Fibroblast of peridontal ligament (primary cell): ENCODE results near the gene HOXA4.

ENCODE experiments used
- DNase-seq: peaks from one replicate; pipeline ENCODE4 v3.0.0-alpha.2; 2010; ENCODE audit errors: extremely low read depth

HOXA4 gene

DNA sequence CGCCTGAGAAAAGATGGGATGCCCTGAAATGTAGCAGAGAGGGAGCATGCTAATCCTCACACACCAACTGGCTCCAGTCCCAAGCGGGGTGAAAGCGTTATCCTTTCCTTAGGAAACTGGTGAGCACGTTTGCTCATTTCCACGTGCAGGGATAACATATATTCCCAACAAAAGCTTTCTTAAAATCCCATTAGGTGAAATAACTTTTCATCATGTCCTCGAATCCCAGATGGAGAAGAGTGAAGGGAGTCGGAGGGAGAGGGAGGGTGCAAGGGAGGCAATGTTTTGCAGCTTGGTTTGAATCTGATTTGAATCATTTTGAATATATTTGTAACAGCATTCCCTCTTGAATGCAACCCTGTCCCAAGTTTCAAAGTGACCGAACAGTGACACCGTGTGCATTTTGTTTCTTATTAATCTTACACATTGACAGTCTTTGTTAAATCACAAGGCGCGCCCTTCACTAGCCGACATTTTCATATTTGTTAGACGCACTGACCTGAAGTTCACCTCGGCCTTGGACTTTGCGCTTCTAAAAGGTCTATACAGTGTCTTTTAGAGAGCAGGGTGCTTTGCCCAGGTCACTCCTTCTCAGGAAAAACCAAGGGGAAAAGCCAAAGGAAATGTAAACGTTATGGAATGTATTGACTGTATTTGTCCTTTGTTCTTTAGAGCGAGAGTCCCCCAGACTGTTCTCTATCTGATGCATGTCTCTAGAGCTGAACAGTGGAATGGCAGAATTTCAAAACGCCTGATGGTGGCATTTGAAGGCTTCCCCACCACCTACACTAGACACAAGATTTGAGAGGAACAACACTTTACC, 3.1 kb upstream of the HOXA4 start:
- no peak for DNase-seq

DNA sequence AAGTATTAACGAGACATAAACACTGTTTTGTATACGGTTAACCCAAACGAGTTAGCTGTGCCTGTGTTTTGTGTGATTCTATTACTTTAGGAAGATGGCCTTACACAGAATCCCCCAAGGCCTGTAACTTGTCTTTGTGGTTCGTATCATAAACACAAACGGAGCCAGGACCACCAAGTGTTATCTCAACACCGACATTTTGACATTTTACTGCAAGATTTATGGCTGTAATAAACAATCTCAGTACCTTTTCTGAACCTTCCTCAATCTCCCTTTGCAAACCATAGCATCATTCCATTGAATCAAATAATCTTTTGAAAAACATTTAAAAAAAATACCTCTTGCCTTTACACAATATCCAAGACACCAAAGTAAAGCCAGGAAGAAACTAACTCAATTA, 2.4 kb upstream of the HOXA4 start:
- DNase-seq, result no peak

DNA sequence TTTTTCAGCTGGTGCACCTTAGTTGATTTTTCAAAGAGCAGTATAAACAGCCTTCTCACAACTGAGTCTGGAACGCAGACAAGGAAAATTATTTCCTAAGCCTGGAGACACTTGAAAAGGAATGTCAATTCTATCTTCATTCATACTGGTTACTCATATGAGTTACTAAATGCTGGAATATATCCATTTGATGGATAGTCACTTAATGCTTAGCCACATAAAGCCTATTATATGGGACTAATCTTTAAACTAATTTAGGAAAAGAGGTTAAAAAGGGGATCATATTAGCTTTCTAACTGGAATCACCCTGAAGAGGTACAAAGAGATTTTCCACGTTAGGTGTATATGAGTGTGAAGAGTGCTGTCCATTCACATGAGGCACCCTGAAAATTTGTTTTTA, 1.7 kb upstream of the HOXA4 start:
- DNase-seq, result no peak

DNA sequence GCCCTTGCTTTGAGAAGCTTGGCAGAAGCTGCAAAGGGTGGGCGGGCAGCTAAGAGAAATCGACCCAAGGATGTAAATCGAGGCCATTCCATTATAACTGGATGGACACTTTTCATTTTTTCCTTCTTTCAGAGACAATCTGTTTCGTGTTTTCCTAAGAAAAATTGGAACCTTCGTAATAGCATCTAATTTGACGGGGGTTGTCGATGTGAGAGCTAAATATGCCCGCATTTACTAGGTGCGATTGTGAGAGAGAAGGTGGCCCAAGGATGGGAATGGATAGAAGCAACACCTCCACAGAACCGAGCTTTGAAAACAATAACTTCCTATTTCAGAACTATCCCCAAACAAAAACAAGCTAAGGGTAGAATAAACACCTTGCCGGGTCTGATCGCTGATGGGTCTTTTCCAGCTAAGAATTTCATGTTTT, 848 bp upstream of the HOXA4 start:
- DNase-seq, result no peak

DNA sequence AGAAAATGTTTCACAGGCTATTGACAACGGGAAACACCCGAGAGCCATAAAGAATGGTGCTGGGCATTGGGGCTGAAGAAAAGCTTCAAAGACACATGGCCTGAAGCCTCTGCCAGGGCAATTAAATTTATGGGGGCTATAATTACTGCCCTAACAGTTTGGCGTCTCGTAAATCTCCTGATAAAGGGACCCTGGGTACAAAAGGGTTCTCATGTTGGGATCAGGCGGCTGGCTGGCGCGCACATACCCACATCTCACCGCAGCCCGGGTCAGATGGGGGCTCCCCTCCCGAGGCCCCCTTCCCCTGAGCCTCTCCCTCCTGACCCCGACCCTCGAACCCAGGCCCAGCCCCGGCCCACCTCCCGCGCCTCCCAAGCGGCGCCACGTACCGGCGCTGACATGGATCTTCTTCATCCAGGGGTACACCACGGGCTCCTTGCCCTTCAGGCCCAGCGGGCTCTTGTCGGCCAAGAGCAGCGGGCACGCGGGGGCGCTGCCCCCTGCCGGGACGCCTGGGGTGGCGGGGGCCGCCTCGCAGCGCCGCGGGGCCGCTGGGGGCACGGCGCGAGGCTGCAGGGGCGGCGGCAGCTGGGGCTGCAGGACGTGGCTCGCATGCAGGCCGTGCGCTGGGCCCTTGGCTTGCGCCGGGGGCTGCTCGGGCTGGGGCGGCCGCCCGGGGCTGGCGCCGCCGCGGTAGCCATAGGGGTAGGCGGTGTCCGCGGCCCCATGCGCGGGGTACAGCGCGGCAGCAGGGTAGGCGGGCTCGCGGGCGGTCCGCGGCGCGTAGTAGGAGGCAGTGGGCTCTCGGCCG, 623 bp downstream of the HOXA4 start:
- no peak for DNase-seq

DNA sequence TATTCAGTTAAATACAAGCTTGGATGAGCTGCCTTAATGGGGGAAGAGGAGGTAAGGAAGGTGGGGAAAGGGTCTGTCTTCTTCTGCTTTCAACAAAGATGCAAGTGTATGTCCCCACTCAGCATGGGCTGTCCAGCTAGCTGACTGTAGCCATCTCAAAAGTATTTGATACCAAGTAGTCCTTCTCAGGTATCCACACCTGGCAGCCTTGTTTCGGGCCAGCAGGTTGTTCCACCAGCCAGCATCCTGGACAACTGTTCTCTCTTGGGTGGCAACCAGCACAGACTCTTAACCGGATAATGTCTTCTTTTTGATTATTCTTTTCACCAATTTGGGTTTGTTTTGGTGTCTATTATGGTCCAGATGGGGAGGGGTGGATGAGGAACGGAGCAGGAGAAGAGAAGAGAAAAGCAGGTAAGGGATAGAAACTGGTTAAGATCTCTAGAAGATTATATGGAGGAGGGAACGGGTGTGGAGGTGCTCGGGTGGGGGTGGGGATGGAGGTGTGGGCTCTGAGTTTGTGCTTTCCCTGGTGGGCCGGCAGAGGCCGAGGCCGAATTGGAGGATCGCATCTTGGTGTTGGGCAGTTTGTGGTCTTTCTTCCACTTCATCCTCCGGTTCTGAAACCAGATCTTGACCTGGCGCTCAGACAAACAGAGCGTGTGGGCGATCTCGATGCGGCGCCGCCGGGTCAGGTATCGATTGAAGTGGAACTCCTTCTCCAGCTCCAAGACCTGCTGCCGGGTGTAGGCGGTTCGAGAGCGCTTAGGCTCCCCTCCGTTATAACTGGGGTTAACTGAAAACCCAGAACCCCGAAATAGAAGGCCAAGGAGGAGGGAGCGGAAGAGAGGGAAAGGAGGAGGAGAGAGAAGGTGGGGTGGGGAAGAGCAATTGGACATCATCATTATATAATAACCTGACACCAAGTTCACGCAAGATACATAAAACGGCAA, 1.5 kb downstream of the HOXA4 start:
- DNase-seq, result no peak

DNA sequence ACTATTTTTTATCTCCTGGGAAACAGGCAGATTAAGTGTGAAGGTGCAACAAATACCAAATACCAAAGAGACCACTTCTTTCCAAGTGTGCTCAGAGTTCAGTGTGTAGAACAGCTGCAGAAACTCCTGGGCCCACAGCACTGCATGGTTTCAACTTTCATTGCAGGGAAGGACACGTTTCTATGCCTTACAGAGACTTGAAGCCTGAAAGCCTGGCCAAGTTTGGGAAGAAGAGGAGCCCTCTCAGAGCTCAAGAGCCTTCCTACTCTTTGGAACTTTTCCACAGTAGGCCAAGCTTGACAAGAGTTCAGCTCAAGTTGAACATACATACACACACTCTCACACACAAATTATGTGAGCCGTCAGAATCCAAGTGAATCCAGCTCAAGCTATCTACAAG, 2.5 kb downstream of the HOXA4 start:
- no peak for DNase-seq

DNA sequence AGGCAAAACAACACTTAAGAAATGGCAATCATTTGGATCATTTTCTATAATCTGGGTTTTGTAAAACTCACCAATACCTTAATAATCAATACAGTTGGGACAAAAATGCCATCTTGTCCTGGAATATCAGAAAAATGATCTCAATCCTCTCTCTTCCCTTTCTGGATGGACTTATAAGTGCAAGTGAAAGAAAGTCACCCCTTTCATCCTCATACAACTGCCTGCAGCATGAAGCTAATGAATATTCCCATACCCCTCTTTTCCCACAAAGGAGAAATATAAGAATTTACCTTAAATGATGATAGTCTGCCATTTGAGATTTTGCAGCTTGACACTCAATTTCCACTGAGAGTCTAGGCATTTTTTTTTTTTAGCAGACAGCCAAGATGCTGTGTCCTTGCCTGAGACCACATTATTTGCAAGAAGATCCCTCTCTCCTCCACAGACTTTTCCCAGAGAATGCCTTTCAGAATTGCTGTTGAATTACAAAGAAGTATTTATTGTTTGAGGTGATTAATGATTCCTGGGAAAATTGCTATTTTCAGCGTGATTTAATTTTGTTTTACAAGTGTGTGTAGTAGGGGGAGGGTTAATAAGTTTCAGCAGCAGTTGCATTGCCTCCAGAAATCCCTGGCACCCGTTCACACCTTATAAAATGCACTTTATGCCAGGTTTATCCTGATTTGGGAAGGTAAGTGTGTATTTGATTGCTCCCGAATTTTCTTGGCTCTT, 3.8 kb downstream of the HOXA4 start:
- DNase-seq, result no peak

DNA sequence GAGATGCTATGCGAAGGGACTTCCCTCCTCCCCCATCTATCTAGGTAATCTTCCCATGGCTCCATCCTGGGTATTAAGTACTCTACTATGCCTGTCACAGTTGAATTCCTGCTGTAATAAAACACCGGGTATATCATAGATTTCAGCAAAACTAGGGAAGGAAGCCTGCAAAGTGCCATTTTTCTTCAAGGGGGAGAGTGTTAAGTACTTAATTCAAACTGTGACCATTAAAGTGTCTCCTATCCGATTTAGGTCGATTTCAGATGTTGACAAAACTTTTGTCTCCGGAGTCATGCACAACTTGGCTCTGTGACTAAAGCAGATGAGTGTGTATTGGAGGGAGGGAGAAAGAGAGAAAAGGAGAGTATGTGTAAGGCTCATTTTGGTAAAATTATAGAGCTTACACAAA, 4.6 kb downstream of the HOXA4 start:
- DNase-seq, result no peak

DNA sequence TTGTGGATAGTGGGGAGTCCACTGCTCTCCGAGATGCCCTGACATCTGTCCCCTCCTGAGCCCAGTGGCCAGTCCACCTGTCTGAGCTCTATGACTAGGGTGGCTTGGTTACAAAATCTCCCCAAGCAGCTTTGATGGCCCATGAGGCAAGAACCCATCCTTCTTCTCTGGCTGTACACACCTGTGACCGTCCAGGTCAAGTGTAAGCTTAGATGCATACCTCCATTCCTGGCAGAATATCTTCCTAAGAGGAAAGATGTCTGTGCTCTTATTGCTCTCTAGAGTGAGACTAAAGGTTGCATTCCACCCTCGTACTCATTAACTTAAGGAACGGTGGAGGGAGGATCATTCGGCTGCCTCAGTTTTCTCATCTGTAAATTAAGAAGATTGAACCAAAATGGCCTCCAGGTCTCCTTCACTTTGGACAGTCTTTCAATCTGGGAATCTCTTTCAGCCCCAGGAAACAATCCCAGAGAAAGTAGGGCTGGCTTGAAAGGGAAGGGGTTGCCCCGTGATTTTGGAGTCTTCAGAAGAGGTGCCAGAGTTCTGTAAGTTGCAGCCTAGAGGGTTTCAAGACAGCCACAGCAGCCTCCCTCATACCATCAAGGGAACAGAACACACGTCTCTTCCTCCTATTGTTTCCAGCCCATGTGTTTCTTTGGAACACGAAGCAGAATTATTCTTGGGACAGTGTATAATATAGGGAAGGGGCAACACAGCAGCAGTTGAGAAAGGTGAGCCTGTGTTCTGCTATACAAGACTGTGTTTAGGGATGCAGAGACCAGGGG, 5.5 kb downstream of the HOXA4 start:
- DNase-seq, result no peak

DNA sequence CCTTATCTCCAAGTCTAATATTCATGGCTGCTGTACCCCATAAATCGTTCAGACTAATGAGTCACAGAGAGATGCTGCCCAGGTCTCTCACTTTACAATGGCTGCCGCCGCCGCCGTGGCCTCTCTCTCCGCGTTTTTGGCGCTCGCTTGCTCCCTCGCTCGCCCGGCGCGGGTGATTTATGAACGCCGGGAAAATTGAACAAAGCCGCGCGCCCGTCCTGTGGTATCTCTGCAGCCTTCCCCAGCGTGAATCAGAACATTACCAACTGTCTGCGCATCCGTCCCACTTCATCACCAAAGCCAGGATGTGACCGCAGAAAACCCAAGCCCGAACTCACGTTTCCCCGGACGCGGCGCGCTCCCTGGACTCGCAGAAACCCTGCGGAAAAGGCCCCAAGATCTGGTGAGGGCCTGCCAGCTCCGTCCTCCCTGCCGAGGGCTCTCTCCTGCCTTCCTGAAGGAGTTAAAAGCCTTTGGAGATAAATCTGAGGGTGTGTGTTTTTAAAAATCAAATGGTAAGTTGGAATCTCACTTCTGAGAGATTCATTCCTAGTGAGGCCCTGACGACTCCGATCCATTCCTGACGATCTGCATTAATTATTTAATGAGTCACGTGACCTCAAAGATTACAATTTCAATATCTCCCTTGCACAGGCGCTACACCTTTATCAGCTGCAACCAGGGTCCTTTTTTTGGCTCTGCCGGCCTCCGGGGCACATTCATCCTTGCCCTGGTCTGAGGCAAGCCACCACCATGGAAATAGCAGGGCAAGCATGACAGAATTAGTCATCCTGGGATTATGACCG, 6.3 kb downstream of the HOXA4 start:
- no peak for DNase-seq

DNA sequence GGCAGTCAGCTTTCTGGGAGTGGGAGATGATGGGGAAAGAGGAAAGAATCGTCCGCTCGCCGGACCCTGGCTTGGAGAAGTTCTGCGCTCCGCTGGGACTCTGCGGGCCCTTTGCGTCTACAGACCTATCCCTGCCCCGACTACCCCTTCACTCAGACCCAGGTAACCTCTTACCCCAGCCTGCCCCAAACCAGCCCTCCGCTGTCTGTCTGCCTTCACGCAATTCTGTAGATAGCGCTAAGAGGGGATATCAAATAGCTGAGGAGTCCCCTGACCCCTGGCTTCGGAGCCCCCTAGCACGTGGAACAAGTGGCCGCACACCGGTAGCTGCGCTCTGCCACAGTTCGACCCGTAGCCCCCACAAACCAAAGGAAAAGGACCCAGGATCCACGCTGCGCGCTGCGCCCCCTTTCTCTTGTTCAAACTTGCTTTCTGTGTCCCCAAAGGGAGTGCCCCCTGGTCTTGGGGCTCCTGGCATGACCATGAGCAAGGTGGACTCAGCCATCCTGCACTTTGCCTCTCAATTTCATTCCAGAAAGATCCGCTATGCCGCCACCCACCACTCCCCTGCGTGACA, 7.0 kb downstream of the HOXA4 start:
- no peak for DNase-seq

DNA sequence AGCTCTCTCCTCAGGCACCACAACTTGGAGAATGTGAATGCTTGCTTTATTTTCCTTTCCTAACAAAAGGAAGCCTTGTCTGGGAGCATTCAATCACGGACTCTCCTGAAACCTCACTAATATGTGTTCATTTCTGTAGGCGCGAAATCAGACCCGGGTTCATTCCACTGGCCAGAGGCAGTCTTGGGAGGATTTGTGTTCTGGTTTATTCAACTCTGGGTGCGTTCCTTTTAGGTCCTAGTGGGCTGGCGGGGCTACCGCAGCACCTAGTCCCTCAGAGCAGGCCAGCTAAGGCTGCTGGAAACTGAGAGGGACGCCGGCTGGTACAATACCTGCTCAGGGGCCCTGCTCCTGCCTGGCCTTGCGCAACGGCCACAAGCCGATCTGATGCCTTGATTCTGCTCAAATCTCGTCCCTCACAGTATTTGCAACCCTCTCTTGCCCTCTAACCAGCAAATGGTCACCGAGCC, 7.5 kb downstream of the HOXA4 start:
- no peak for DNase-seq

DNA sequence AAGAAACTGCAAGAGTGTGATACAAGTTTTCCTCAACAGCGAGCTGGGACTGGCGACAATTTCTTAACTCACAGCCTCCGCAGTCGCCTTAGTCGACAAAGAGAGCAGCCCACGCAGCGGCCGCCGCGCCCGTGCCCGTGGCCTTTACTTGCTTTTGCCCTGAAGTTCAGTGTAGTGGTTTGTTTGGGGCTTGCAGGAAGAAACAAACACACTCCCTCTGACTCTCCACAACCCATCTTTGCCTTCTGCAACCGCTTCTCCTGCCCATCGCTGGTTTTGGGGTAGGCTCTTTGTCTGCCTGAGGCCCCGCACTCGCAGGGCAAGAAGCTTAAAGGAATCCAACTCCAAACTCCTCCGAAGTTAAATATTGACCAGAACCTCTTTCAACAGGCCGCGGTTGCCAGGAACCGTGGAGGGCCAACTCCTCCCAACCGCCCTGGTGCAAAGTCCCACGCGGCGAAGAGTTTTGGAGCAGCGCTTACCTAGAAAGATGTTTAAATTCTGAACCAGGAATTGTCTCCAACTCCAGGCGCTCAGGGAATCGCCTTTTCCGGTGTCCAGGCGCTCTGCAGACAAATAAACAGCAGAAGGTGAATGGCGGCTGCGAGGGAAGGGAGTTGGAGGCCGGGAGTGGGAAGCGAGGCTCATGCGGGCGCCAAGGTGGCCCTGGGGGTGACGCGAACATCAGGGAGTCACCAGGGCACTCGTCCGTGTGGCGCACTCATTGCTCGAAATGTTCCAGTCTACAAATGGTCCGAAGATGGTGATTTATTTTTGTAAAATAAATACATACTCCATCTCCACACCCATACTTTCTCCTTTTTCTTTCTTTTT, 8.3 kb downstream of the HOXA4 start:
- DNase-seq, result no peak

DNA sequence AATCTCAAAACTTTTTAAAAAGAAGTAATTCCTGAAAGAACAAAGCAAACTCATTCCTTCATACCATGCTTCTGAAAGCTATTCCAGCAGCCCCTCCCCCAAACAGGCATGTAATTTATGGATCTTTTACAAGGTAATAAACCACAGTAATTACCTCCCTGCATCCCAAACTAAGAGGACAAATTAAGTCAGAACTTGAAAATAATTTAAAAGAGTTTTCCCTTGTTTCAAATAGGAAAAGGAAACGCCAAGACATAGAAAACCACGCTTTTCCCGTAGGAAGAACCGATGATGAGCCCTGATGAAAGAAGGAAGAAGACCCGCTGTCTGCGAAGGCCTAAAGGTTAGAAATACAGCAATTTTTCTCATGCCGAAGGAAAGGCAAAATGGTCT, 8.9 kb downstream of the HOXA4 start:
- no peak for DNase-seq

DNA sequence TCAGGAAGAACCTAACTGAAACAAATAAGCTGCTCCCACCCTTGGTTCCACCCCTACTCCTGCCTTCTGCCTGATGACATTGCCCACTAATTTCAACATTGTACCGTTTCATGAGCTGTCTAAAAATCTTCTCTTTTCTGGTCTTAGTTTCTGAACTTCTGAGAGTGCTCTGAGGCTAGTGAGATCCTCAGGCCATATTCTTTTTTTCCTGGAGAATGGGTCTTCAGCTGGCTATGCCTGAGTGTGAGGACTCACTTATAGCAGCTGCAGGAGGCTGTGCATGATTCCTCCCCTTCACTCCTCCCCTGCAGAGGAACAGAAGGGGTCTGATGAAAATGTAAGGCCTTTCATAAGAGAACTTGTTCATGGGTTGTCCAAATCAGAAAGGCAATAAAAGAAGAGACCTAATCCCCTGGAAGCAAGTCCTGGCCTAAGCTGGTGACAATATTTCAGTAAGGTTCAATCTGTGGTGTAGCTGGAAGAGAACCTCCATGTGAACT, 11.1 kb downstream of the HOXA4 start:
- DNase-seq, result no peak

DNA sequence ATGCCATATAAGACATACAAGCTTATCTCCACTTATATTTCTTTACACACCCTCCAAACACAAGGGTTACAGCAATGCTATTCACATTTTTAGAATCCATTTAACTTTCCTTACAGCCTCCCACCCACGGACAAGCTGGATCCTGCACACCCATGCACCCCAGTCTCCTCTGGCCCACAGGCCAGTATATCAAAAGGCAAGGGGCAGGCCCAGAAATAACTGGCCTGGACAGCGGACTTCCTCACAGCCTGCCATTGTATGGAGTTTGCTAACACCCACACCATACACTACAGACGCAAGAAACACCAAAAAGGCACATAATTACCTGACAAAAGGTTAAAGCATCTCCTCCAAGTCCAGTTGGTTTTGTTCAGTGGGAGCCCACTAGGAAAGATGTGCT, 12.0 kb downstream of the HOXA4 start:
- no peak for DNase-seq

DNA sequence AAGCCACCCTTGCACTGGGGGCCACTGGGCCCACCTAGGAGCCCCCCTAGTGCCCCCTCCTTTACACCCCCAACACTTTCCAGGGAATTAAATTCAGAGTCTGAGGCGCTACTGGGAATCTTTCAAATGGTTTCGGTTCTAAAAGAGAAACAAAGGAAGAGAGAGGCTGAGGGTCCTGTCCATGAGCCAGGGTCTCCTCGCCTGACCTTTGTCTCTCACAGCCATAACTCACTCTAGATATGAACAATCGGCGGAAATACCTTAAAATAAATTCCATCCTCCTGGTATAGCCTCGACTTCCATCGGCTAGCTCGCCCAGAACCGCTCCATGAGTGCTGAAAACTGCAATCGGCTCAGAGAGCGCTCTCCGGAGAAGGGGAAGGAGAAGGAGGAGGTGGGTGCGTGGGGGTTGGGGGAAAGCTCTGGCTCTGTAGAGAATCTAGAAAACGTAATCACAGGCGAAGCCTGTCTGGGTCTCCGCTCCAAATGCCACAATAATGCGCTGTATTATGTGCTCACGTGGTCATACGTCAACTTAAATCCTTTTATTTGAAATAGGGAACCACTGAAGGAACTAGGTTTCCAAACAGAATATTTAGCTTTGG, 12.6 kb downstream of the HOXA4 start:
- no peak for DNase-seq
